RWPE1 (cell line): ENCODE measurements around the gene ALG3.
"Not testable (repeated sequence)": the region's sequence is repeated elsewhere in the genome, so short reads cannot be mapped to it uniquely, and the experiment has no call there.

Experiments
- CTCF ChIA-PET: fragments of 350-600 bp; sonication (Branson Sonifier 250); formaldehyde crosslinking; extraction: SDS; loops from one replicate; lab custom pipeline; 2021; lab: Yijun Ruan, JAX
- POLR2A ChIA-PET: fragments of 400-600 bp; formaldehyde crosslinking; extraction: SDS; loops from one replicate; lab custom pipeline; 2020; ENCODE audit warnings: antibody characterized with exemption; ENCODE audit not compliant: low non-redundant PET; lab: Yijun Ruan, JAX
- DNase-seq: peaks from one replicate; pipeline ENCODE4 v3.0.0; 2012; ENCODE audit warnings: low spot score
- H3K27ac ChIP-seq: fragments of 450-650 bp; 2 replicates; pipeline ENCODE4 v1.5.1; 2017
- TF ChIP-seq, protein P1 (sequence below): fragments of 450-650 bp; conservative IDR thresholded peaks from 2 replicates; pipeline ENCODE4 v1.5.1; 2017; ENCODE audit warnings: low read depth, mild to moderate bottlenecking

The ALG3 gene

DNA sequence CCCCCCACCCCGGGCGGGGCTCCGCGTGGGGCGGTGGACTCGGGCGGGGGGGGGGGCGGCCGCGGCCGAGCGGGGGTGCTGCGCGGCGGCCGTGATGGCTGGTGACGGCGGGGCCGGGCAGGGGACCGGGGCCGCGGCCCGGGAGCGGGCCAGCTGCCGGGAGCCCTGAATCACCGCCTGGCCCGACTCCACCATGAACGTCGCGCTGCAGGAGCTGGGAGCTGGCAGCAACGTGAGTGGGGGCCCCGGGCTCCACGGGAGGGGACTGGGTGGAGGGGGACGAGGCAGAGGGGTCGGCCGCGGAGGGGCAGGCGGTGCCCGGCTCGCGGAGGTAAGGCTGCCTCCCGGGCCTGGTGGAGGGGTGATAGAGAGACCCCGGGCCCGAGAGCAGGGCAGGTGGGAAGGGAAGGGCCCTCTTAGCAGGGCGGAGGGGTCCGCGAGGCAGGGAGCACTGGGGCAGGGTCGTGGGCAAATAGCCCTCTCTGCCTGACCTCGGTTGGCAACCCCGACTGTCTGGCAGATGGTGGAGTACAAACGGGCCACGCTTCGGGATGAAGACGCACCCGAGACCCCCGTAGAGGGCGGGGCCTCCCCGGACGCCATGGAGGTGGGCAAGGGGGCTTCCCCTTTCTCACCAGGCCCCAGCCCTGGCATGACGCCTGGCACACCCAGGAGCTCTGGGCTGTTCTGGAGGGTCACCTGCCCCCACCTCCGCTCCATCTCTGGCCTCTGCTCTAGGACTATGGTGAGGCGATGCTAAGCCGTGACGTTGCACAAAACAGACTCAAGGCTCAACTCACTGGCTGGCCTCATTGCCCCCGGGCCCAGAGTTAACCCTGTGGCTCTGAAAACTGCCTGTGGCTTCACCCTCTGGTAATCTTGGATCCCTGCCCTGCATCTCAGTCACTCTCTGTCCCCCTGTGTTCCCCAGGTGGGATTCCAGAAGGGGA, 27.5 kb upstream of the ALG3 start, which contains the start of gene ECE2:
TSS of gene ECE2 (plus strand) at position 62 of the 950 bp plus-strand sequence. CDS start at position 194, 132 bp downstream.
- DNase-seq: no peak
- CTCF ChIA-PET: interaction anchor here (0.5 kb wide), 1 partner anchor 354 kb away, joined by 3 read pairs; no protein-coding TSS in a partner anchor

DNA sequence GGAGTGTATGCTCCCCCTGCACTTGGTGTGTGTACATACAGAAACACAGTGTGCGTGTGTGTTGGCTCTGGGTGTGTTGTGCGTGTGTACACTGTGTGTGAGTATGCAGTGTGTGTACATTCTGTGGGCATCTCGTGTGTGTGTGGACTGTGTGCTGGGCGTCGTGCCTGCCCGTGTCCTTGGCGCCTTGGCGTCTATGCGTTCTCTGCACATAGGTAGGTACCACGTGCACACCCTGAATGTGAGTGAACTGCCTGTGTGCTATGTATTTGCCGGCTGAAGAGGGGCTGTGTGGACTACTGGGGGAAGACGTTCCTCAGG, 26.6 kb upstream of the ALG3 start:
- TF ChIP-seq, protein P1, sequence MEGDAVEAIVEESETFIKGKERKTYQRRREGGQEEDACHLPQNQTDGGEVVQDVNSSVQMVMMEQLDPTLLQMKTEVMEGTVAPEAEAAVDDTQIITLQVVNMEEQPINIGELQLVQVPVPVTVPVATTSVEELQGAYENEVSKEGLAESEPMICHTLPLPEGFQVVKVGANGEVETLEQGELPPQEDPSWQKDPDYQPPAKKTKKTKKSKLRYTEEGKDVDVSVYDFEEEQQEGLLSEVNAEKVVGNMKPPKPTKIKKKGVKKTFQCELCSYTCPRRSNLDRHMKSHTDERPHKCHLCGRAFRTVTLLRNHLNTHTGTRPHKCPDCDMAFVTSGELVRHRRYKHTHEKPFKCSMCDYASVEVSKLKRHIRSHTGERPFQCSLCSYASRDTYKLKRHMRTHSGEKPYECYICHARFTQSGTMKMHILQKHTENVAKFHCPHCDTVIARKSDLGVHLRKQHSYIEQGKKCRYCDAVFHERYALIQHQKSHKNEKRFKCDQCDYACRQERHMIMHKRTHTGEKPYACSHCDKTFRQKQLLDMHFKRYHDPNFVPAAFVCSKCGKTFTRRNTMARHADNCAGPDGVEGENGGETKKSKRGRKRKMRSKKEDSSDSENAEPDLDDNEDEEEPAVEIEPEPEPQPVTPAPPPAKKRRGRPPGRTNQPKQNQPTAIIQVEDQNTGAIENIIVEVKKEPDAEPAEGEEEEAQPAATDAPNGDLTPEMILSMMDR: no peak
- H3K27ac ChIP-seq: no peak overlapping the region
- ChIA-PET CTCF (no interaction called here), POLR2A (no interaction called here)
- DNase-seq: no peak

More for the DNA sequence above, 27.5 kb upstream of the ALG3 start, which contains the start of gene ECE2:
- POLR2A ChIA-PET: no interaction called here
- H3K27ac ChIP-seq: no peak within 1 kb of the TSS
- TF ChIP-seq, protein P1: no peak

DNA sequence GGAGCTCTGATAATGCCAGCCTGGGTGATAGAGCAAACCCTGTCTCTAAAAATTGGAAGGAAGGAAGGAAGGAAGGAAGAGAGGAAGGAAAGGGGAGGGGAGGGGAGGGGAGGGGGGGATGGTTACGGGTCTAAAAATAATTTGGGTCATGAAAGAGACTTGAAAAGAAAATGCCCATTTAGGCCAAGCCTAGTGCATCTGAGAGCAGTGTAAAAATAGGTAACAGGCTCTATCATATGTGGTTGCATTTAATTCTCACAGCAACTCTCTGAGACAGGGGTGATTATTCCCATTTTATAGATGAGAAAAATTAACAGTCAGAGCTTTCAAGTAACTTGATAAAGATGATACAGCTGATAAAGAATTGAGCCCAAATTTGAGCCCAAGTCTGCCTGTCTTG, 23.5 kb upstream of the ALG3 start:
- POLR2A ChIA-PET: no interaction called here
- CTCF ChIA-PET: no interaction called here
- no peak for DNase-seq
- H3K27ac ChIP-seq: no peak overlapping the region
- TF ChIP-seq, protein P1: no peak

DNA sequence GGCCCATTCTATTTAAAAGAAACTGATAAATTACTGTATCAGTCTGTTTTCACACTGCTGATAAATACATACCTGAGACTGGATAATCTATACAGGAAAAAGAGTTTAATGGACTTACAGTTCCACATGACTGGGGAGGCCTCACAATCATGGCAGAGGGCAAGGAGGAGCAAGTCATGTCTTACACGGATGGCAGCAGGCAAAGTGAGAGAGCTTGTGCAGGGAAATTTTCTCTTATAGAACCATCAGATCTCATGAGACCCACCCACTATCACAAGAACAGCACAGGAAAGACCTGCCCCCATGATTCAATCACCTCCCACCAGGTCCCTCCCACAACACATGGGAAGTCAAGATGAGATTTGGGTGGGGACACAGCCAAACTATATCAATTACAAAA, 18.5 kb upstream of the ALG3 start:
- H3K27ac ChIP-seq, CTCF ChIA-PET, POLR2A ChIA-PET, DNase-seq: not testable (repeated sequence)

DNA sequence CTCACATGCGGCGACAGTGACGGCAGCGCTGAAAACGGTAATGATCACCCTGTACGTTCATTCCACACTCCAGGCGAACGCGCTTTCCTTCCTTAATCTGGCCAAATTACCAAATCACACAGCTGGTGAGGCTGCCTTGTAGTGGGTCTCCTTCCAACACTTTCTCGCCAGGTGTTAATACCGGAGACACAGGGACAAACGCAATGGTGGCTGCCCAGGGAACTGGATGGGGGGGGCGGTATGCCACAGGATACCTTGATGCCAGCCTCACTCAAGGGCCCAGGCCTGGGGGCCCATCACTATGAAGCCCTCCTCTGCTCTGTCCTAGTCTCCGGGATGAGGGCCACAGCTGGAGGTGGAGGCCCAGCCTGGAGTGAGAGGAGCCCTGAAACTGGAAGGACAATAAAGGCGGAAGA, 14.0 kb upstream of the ALG3 start:
- TF ChIP-seq, protein P1: no peak
- DNase-seq: no peak
- H3K27ac ChIP-seq: no peak overlapping the region; the same call in 1 of the 2 replicates
- ChIA-PET POLR2A (no interaction called here), CTCF (interaction anchor here (1.0 kb wide), 1 partner anchor 13 kb away, joined by 4 read pairs; no protein-coding TSS in a partner anchor)

DNA sequence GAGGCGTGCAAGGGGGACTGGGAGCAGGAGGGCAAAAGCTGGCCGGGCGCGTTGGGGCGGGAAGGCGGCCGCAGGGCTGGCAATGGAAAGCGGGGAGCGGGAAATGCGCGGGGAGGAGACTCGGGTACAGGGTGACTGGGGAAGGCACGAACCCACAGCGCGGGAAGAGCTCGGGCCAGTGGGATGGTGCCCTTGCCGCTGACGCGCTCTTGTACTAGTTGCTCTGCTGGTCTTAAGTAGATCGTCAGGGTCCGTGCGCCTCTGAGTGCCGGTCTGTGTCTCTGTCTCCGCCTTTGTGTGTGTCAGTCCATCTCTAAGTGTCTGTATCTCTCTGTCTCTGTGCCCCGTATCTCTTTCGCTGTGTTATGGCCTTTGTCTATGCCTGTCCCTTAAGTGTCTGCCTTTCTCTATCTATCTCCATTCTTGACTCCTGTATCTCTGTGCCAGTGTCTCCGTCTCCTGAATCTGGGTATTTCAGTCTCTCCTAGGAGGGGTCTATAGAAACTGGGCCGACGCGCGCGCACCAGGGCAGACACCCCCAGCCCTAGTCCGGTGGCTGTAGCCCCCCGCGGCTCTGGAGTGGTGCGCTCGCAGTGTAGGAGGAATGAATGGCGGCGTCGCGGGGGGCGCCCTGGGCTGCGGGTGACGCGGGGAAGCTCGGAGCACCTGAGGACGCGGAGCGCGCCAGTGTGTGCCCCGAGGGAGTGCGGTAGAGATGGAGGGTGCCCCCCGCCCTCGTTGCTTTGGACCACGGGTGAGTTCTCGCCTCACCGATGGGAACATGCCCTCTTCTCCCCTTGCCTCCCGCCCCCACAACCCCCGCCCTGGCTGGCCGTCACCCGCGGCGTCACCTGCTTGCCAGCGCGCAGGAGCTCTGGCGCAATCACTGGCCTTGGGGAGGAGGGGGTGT, 13.3 kb upstream of the ALG3 start:
- POLR2A ChIA-PET: no interaction called here
- CTCF ChIA-PET: interaction anchor here (1.0 to 1.4 kb wide), 3 partner anchors 12 to 27 kb away, joined by 3 to 4 read pairs (median 4); no protein-coding TSS in a partner anchor
- TF ChIP-seq, protein P1: no peak
- no peak for DNase-seq
- peak overlapping the region; percentile 48 for H3K27ac ChIP-seq
